ENCODE measurements around the gene PAX2. TPM values are rescaled to one million over a fixed set of nuclear protein-coding genes. Genes with fewer than 3 reads are reported as not detected.
A peak's percentile ranks its signal among the peaks of the same experiment; 100 is the strongest.

PAX2 gene
- total RNA-seq, 1 donor from 2014 or later = 17.4 TPM

DNA sequence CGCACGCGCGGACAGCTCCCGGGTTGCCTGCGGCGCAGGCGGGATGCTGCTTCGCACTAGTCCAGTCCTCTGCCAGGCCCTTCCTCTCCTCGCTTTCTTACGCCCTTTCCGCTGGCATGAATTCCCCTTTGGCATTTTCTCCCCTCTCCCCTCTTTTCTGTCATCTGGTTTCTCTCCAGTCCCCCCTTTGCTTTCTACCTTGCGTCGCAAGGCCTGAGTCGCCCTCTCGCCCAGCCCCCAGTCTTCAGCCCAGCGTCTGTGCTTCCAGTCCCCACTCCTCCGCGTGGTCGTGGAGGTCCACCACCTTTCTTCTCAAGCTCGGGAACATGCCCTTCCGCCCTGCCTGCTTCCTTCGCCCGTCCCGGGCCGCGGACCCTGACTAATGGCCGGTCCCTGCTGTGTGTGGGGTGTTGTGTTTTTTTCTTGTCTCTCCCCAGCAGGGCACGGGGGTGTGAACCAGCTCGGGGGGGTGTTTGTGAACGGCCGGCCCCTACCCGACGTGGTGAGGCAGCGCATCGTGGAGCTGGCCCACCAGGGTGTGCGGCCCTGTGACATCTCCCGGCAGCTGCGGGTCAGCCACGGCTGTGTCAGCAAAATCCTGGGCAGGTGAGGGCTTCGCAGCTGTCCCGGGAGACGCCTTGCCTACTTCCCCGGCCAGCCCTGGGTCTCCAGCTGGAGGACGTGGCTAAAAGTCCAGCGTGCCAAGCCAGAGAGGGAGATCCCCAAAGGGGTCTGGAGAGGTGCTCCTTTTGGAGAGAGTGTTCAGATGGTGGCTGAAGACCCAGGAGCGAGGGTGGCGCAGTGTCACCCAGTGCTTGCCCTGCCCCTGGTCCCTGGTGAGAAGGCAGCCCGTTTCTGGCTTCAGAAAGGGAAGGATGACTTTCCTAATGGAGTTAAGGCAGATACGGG is 4.2 kb downstream of the PAX2 start:
- peak overlapping the region; percentile 43 for H3K27ac Mint-ChIP-seq (ENCODE audit: unreplicated experiment)
- H3K9me3 Mint-ChIP-seq (ENCODE audit: unreplicated experiment) = no peaks in the 10 kb centered on the region
- DNase-seq (ENCODE audit: low spot score) = no peak
- H3K27me3 Mint-ChIP-seq (ENCODE audit: unreplicated experiment) = peaks cover 29% of the 10 kb centered on the region
- peaks cover 9% of the 10 kb centered on the region for H3K36me3 Mint-ChIP-seq (ENCODE audit: low read depth, unreplicated experiment)
- H3K4me1 Mint-ChIP-seq (ENCODE audit: unreplicated experiment) = peaks cover 26% of the 10 kb centered on the region
- H3K4me3 Mint-ChIP-seq (ENCODE audit: unreplicated experiment) = peak overlapping the region; percentile 84
- TF ChIP-seq, protein P1, sequence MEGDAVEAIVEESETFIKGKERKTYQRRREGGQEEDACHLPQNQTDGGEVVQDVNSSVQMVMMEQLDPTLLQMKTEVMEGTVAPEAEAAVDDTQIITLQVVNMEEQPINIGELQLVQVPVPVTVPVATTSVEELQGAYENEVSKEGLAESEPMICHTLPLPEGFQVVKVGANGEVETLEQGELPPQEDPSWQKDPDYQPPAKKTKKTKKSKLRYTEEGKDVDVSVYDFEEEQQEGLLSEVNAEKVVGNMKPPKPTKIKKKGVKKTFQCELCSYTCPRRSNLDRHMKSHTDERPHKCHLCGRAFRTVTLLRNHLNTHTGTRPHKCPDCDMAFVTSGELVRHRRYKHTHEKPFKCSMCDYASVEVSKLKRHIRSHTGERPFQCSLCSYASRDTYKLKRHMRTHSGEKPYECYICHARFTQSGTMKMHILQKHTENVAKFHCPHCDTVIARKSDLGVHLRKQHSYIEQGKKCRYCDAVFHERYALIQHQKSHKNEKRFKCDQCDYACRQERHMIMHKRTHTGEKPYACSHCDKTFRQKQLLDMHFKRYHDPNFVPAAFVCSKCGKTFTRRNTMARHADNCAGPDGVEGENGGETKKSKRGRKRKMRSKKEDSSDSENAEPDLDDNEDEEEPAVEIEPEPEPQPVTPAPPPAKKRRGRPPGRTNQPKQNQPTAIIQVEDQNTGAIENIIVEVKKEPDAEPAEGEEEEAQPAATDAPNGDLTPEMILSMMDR (IDR thresholded peaks at IDR 0.05; ENCODE audit: unreplicated experiment) = no peak

GRCh38 chr10:100750291-100751210 is 5.2 kb downstream of the PAX2 start:
- no peak overlapping the region for H3K27ac Mint-ChIP-seq (ENCODE audit: unreplicated experiment)
- H3K4me1 Mint-ChIP-seq (ENCODE audit: unreplicated experiment) = peaks cover 26% of the 10 kb centered on the region
- no peak overlapping the region for H3K4me3 Mint-ChIP-seq (ENCODE audit: unreplicated experiment)
- peaks cover 9% of the 10 kb centered on the region for H3K36me3 Mint-ChIP-seq (ENCODE audit: low read depth, unreplicated experiment)
- H3K27me3 Mint-ChIP-seq (ENCODE audit: unreplicated experiment) = peaks cover 29% of the 10 kb centered on the region
- no peaks in the 10 kb centered on the region for H3K9me3 Mint-ChIP-seq (ENCODE audit: unreplicated experiment)
- TF ChIP-seq, protein P1 (IDR thresholded peaks at IDR 0.05; ENCODE audit: unreplicated experiment) = no peak
- peak; percentile 5 for DNase-seq (ENCODE audit: low spot score)

- no peak for DNase-seq (ENCODE audit: low spot score)
- Mint-ChIP-seq H3K4me3 (ENCODE audit: unreplicated experiment) (no peak overlapping the region), H3K27ac (ENCODE audit: unreplicated experiment) (no peak overlapping the region), H3K4me1 (ENCODE audit: unreplicated experiment) (peaks cover 23% of the 10 kb centered on the region), H3K9me3 (ENCODE audit: unreplicated experiment) (no peaks in the 10 kb centered on the region), H3K27me3 (ENCODE audit: unreplicated experiment) (peaks cover 25% of the 10 kb centered on the region), H3K36me3 (ENCODE audit: low read depth, unreplicated experiment) (peaks cover 8% of the 10 kb centered on the region)
- TF ChIP-seq, protein P1 (IDR thresholded peaks at IDR 0.05; ENCODE audit: unreplicated experiment) = no peak
Observed at GRCh38 chr10:100751211-100751933, 6.0 kb downstream of the PAX2 start.

GRCh38 chr10:100755821-100756220 is 10.4 kb downstream of the PAX2 start:
- Mint-ChIP-seq H3K27me3 (ENCODE audit: unreplicated experiment) (peaks cover 21% of the 10 kb centered on the region), H3K4me3 (ENCODE audit: unreplicated experiment) (no peak overlapping the region), H3K4me1 (ENCODE audit: unreplicated experiment) (peaks cover 19% of the 10 kb centered on the region), H3K36me3 (ENCODE audit: low read depth, unreplicated experiment) (peaks cover 10% of the 10 kb centered on the region), H3K27ac (ENCODE audit: unreplicated experiment) (no peak overlapping the region), H3K9me3 (ENCODE audit: unreplicated experiment) (no peaks in the 10 kb centered on the region)
- TF ChIP-seq, protein P1 (IDR thresholded peaks at IDR 0.05; ENCODE audit: unreplicated experiment) = no peak
- no peak for DNase-seq (ENCODE audit: low spot score)
